Measurements from ENCODE around the gene STAP2.

Gene STAP2

DNA sequence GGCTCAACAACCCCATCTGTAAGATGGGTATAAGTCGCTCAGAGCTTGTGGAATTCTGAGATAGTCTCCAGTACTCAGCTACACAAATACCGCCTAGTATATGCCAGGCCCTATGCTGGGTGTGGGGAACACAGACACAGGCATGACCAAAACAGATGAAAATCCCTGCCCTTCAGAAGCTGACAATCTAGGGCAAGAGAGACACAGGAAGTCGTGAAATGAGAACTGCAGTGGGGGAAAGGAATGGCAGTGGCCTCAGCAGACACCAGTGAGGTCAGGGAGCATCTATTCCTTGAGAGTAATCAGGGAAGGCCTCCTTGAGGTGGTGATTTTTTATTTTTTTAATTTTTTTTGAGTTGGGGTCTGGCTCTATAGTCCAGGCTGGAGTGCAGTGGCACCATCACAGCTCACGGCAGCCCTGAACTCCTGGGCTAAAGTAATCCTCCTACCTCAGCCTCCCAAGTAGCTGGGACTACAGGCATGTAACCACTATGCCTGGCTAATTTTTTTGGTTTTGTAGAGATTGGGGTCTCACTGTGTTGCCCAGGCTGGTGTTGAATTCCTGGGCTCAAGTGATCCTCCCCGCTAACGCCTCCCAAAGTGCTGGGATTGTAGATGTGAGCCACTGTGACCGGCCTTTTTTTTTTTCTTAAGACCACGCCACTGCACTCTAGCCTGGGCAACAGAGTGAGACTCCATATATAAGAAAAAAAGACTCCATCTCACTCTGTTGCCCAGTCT is 39.6 kb downstream of the STAP2 start:
- Histone ChIP-seq H3K79me2 (ENCODE audit: insufficient read depth, low read length) (no peaks in the 10 kb centered on the region), H4K20me1 (ENCODE audit: insufficient read depth, low read length) (no peaks in the 10 kb centered on the region), H3K4me3 (ENCODE audit: low read depth, low read length, poor library complexity, severe bottlenecking) (no peak overlapping the region), H3K36me3 (ENCODE audit: insufficient read depth, low read length) (no peaks in the 10 kb centered on the region), H3K9ac (ENCODE audit: low read length) (no peak overlapping the region), H3K9me2 (ENCODE audit: low read depth, low read length) (no peaks in the 10 kb centered on the region), H3K27me3 (ENCODE audit: insufficient read depth, low read length) (peaks cover 4% of the 10 kb centered on the region; the same call in 1 of the 2 replicates), H3K4me2 (ENCODE audit: low read length) (no peak overlapping the region), H3K27ac (ENCODE audit: low read depth, low read length, poor library complexity, severe bottlenecking) (no peak overlapping the region), H3F3A (ENCODE audit: insufficient read depth, low read length) (no peaks in the 10 kb centered on the region), H3K9me3 (ENCODE audit: low read length) (no peaks in the 10 kb centered on the region), H2AFZ (ENCODE audit: low read length) (no peak overlapping the region), H3K4me1 (ENCODE audit: insufficient read depth, low read length, severe bottlenecking) (peaks cover 21% of the 10 kb centered on the region)
- TF ChIP-seq, protein P1, sequence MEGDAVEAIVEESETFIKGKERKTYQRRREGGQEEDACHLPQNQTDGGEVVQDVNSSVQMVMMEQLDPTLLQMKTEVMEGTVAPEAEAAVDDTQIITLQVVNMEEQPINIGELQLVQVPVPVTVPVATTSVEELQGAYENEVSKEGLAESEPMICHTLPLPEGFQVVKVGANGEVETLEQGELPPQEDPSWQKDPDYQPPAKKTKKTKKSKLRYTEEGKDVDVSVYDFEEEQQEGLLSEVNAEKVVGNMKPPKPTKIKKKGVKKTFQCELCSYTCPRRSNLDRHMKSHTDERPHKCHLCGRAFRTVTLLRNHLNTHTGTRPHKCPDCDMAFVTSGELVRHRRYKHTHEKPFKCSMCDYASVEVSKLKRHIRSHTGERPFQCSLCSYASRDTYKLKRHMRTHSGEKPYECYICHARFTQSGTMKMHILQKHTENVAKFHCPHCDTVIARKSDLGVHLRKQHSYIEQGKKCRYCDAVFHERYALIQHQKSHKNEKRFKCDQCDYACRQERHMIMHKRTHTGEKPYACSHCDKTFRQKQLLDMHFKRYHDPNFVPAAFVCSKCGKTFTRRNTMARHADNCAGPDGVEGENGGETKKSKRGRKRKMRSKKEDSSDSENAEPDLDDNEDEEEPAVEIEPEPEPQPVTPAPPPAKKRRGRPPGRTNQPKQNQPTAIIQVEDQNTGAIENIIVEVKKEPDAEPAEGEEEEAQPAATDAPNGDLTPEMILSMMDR (IDR thresholded peaks at IDR 0.05; ENCODE audit: low read length): no peak
- no peak for TF ChIP-seq EZH2 (IDR thresholded peaks at IDR 0.05; ENCODE audit: borderline replicate concordance, low read length)

GRCh38 chr19:4297901-4298809 is 40.5 kb downstream of the STAP2 start:
- H3K27ac ChIP-seq (ENCODE audit: low read depth, low read length, poor library complexity, severe bottlenecking): no peak overlapping the region
- H2AFZ ChIP-seq (ENCODE audit: low read length): no peak overlapping the region

GRCh38 chr19:4295972-4296771 is 42.5 kb downstream of the STAP2 start:
- Histone ChIP-seq H2AFZ (ENCODE audit: low read length) (no peak overlapping the region), H3K4me1 (ENCODE audit: insufficient read depth, low read length, severe bottlenecking) (peaks cover 7% of the 10 kb centered on the region), H3K9ac (ENCODE audit: low read length) (no peak overlapping the region), H3F3A (ENCODE audit: insufficient read depth, low read length) (no peaks in the 10 kb centered on the region), H3K9me2 (ENCODE audit: low read depth, low read length) (no peaks in the 10 kb centered on the region), H3K79me2 (ENCODE audit: insufficient read depth, low read length) (no peaks in the 10 kb centered on the region), H3K36me3 (ENCODE audit: insufficient read depth, low read length) (no peaks in the 10 kb centered on the region), H3K9me3 (ENCODE audit: low read length) (no peaks in the 10 kb centered on the region), H3K4me3 (ENCODE audit: low read depth, low read length, poor library complexity, severe bottlenecking) (no peak overlapping the region), H3K27me3 (ENCODE audit: insufficient read depth, low read length) (peaks cover 4% of the 10 kb centered on the region; the same call in 1 of the 2 replicates), H3K4me2 (ENCODE audit: low read length) (no peak overlapping the region), H3K27ac (ENCODE audit: low read depth, low read length, poor library complexity, severe bottlenecking) (no peak overlapping the region), H4K20me1 (ENCODE audit: insufficient read depth, low read length) (no peaks in the 10 kb centered on the region)
- TF ChIP-seq EZH2 (IDR thresholded peaks at IDR 0.05; ENCODE audit: borderline replicate concordance, low read length): no peak
- TF ChIP-seq, protein P1 (IDR thresholded peaks at IDR 0.05; ENCODE audit: low read length): no peak

More at GRCh38 chr19:4297901-4298809, 40.5 kb downstream of the STAP2 start:
- H3K27me3 ChIP-seq (ENCODE audit: insufficient read depth, low read length): peaks cover 4% of the 10 kb centered on the region; the same call in 1 of the 2 replicates
- H3K9me2 ChIP-seq (ENCODE audit: low read depth, low read length): no peaks in the 10 kb centered on the region
- TF ChIP-seq, protein P1 (IDR thresholded peaks at IDR 0.05; ENCODE audit: low read length): no peak
- TF ChIP-seq EZH2 (IDR thresholded peaks at IDR 0.05; ENCODE audit: borderline replicate concordance, low read length): no peak
- H3F3A ChIP-seq (ENCODE audit: insufficient read depth, low read length): no peaks in the 10 kb centered on the region
- no peaks in the 10 kb centered on the region for H3K36me3 ChIP-seq (ENCODE audit: insufficient read depth, low read length)
- no peak overlapping the region for H3K9ac ChIP-seq (ENCODE audit: low read length)
- no peak overlapping the region for H3K4me2 ChIP-seq (ENCODE audit: low read length)
- H4K20me1 ChIP-seq (ENCODE audit: insufficient read depth, low read length): no peaks in the 10 kb centered on the region
- H3K79me2 ChIP-seq (ENCODE audit: insufficient read depth, low read length): no peaks in the 10 kb centered on the region
- no peak overlapping the region for H3K4me3 ChIP-seq (ENCODE audit: low read depth, low read length, poor library complexity, severe bottlenecking)
- H3K9me3 ChIP-seq (ENCODE audit: low read length): no peaks in the 10 kb centered on the region
- H3K4me1 ChIP-seq (ENCODE audit: insufficient read depth, low read length, severe bottlenecking): peaks cover 18% of the 10 kb centered on the region
